GM18505 (cell line): ENCODE results near the gene MIF4GD.
"Not testable (repeated sequence)": the region's sequence is repeated elsewhere in the genome, so short reads cannot be mapped to it uniquely, and the experiment has no call there.

Experiments
- ATAC-seq: cut with Tn5 transposase; IDR thresholded peaks from one replicate; pipeline ENCODE4 v1.9.1; 2021; ENCODE audit not compliant: unreplicated experiment
- POLR2A ChIP-seq: IDR thresholded peaks from 4 replicates; pipeline ENCODE4 v1.6.1; 2011; ENCODE audit warnings: borderline replicate concordance; ENCODE audit not compliant: insufficient read depth, insufficient read length; ENCODE audit errors: extremely low read depth

Gene MIF4GD

DNA sequence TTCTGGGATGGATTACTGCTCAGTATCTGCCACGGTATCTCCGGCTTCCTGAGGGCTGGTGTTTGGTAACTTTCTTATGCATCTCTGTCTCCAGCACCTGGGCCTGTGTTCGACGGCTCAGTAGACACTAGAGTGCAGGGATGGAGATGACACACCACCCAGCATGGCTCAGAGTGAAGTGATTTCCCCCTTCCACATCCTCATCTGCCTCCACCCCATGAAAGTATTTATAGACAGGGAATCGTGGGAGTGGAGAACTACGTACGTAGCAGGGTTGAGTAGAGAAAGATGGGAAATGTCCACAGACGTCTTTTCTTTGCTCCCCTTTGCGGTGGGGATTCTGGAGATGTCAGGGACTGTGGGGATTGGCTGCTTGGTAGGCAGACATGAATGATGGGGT lies 30.0 kb upstream of the MIF4GD start:
- ATAC-seq: no peak
- TF ChIP-seq POLR2A: no peak

DNA sequence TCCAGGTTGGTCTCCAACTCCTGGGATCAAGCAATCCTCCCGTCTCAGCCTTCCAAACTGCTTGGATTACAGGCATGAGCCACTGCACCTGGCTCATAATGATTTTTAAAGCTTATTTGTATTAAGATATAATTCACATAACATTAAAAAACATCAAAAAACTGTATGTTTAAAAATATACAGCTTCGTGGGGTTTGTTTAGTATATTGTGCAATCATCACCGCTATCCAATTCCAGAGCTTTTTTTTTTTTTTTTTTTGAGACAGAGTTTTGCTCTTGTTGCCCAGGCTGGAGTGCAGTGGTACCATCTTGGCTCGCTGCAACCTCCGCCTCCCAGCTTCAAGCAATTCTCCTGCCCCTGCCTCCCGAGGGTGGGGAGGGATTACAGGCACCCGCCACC lies 29.2 kb upstream of the MIF4GD start:
- no peak for ATAC-seq
- no peak for TF ChIP-seq POLR2A

DNA sequence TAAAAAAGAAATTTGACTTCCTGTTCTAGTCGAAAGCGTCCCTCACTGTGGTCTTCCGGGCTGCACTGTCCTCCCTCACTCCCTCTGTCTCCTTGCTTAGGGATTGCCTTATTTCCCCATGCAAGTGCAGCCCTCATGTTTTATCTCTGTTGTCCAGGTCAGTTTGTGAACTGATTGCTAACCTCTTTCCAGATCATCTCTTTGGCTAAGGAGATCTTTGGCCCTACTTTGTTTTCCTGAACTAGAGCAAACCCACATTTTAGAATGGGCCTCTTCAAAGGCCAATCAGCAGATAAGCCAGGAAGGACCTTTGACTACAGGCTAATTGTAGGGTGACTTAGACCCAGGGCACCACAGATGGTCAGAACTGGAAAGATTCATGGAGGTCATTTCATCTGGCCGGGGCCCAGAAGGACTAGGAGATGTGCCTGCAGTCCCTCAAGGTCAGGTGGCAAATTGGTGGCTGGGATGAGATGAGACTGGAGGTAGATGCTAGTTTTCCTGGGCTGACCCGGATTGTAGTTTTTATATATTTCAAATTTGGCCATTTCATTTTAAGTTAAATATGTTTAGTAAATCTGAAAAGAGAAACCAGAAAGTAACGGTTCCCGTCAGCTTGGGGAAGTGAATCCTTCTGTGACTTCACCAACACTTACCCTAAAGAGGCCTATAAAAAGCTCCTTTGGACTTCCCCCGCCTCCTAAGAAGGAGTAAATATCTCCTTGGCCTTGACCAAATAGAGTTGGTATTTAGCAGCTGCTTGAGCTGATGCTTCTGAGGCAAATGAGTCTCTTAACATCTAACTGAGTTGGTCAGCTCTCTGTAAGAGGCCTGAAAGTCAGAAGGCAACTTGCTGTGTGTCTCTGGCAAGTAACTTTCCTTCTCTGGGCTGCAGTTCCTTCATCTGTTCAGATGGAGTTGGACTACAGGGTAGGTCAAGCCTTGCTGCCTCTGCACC lies 24.4 kb upstream of the MIF4GD start:
- ATAC-seq: peak; percentile 49
- peak; percentile 76 for TF ChIP-seq POLR2A

DNA sequence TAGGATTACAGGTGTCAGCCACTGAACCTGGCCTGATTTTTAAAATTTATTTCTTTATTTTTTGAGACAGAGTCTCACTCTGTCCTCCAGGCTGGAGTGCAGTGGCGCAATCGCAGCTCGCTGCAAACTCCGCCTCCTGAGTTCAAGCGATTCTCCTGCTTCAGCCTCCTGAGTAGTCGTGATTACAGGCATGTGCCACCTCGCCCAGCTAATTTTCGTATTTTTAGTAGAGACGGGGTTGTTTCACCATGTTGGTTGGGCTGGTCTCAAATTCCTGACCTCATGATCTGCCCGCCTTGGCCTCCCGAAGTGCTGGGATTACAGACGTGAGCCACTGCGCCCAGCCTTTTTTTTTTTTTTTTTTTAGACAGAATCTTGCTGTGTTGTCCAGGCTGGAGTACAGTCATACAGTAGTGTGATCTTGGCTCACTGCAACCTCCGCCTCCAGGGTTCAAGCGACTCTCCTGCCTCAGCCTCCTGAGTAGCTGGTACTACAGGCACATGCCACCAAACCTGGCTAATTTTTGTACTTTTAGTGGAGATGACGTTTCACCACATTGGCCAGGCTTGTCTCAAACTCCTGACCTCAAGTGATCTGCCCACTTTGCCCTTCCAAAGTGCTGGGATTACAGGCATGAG lies 21.9 kb upstream of the MIF4GD start:
- ATAC-seq: not testable (repeated sequence)

DNA sequence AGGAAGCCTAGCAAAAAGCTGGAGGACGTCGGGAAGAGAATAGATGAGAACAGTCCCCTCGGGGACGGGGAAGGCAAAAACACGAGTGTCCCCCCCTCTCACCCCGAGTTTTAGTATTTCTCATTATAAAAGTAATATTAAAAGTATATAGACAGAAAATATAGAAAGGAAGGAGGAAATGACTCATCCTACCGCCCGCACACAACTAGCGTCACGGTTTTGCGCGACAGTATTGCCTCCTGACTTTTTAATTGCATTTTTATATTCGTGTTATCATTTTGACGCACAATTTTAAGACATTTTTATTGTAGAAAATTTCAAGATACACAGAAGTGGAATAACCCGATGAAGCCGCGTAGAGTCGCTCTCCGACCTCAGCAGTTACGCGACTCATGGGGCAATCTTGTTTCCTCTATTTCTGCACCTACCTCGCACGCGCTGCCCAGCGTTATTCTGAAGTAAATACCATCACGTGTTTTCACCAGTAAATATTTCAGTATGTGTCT lies 18.9 kb upstream of the MIF4GD start:
- ATAC-seq: peak; percentile 23
- no peak for TF ChIP-seq POLR2A

DNA sequence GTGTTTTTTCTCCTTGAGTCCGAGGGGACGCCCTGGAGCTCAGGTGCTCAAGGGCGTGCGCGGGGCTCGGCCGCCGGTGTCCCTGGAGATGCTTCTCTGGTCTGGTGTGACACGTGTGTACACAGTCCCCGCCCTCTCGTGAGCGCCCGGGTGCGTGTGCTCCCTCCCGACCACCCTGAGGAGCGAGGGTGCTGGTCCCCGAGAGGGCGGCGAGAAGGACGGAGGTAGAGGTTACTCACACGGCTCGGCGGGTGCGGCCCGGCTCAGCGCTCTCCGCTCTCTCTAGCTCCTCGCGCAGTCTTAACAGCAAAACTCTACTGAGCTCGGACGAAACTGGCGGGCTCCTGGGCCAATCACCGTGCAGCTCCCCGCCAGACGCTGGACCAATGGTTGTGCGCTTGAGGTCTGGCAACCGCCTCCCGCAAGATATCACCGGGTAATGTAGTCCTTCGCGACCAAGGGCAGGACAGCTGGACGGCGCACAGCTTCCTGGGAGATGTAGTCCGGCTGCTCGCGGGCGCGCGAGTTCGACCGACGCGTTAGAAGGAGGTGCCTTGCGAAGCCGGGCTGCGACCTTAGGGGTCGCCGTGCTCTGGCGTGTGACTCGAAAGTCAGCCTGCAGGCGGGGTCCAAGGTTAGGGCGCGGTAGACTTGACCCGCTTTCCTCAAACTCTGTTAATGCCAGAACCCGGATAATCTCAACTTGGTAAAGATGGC lies 18.2 kb upstream of the MIF4GD start, which contains the start of gene SLC25A19:
TSS of gene SLC25A19 (minus strand) at position 319 of the 717 bp plus-strand sequence. CDS start 2,669 bp downstream, outside the sequence.
- ATAC-seq: peak; percentile 88
- peak; percentile 88 for TF ChIP-seq POLR2A

DNA sequence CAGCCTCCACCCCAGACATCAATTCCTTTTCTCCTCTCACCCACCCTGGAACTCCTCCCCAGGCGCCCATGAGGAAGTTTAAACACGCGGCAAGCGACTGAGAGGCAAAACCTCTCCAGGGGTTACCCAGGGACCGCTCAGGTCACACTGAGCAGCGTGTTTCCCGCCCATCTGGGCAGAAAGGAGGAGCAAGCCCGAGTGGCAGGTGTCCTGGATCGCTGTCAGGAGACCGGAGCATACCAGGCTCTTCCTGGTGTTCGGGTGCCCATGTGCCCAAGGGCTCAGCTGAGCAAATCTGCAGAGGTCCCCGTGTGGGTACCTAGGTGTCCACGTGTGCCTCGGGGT lies 17.7 kb upstream of the MIF4GD start:
- ATAC-seq: peak; percentile 2
- no peak for TF ChIP-seq POLR2A

DNA sequence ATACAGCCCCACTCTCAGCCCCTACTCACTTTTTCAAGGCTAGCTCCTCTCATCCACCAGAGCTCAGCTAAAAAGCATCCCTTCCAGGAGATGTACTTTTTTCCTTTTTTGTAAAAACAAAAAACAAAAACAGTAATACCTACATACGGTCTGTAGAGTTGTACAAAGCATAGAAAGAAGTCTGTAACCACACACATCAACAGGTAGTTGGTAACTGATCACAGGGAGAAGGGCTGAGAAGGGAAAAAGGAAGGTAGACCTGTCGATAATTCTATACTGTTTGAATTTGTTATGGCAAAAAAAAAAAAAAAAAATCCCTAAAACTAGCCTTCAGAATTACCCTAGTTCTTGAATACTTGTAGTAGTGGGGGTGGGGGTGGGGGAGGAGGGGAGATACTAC lies 17.3 kb upstream of the MIF4GD start:
- no peak for ATAC-seq
- TF ChIP-seq POLR2A: no peak

DNA sequence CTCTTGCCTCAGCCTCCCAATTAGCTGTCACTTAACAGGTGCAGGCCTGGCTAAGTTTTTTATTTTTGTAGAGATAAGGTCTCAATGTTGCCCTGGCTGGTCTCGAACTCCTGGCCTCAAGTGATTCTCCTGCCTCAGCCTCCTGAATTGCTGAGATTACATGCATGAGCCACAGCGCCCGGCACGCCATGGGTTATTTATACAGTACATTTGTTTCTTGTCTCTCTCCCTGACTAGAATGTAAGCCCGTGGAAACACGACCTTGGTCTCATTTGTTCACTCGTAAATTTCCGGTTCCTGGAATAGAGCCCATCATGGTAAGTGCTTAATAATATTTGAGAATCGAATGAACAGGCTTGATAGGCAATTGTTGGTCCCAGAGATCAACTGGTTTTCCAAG lies 16.2 kb upstream of the MIF4GD start:
- no peak for TF ChIP-seq POLR2A
- ATAC-seq: no peak

DNA sequence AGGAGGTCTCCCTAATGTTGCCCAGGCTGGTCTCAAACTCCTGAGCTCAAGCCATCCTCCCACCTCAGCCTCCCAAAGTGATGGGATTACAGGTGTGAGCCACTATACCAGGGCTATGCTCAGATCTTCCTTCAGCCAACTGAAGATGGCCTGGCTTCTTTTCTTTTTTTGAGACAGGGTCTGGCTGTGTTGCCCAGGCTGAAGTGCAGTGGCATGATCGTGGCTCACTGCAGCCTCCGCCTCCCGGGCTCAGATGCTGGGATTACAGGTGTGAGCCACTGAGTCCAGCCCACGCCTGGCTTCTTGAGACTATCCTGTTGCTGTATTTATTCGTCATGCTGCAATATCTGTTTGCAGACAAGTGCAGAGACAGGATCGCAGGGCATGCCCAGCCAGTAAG lies 14.1 kb upstream of the MIF4GD start:
- TF ChIP-seq POLR2A: no peak
- ATAC-seq: no peak

DNA sequence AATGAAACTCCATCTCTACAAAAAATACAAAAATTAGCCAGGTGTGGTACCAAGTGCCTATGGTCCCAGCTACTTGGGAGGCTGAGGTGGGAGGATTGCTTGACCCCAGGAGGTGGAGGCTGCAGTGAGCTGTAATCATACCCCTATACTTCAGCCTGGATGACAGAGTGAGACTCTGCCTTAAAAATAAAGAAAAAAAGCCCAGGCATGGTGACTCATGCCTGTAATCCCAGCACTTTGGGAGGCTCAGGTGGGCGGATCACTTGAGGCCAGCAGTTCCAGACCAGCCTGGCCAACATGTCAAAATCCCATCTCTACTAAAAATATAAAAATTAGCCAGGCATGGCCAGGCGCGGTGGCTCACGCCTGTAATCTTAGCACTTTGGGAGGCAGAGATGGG lies 9.2 kb upstream of the MIF4GD start:
- ATAC-seq: not testable (repeated sequence)

DNA sequence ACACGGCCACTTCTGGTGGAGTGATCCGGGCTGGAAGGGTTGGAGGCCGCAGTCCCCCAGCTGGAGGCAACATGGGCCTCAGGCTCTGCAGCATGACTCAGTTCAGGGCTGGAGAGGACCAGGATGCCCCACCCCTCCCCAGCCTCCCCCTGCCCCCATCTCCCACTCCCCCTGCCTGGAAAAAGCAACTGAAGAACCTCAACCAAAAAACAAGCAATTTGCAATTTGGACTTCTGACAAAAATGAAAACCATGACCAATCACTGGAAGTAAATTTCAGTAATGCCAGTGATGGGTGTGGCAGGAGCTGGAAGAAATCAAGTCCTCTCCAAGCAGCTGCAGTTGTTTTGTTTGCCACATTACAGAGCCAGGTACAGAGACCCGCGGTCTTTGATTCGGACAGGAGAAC lies 6.6 kb upstream of the MIF4GD start:
- no peak for TF ChIP-seq POLR2A
- ATAC-seq: no peak

DNA sequence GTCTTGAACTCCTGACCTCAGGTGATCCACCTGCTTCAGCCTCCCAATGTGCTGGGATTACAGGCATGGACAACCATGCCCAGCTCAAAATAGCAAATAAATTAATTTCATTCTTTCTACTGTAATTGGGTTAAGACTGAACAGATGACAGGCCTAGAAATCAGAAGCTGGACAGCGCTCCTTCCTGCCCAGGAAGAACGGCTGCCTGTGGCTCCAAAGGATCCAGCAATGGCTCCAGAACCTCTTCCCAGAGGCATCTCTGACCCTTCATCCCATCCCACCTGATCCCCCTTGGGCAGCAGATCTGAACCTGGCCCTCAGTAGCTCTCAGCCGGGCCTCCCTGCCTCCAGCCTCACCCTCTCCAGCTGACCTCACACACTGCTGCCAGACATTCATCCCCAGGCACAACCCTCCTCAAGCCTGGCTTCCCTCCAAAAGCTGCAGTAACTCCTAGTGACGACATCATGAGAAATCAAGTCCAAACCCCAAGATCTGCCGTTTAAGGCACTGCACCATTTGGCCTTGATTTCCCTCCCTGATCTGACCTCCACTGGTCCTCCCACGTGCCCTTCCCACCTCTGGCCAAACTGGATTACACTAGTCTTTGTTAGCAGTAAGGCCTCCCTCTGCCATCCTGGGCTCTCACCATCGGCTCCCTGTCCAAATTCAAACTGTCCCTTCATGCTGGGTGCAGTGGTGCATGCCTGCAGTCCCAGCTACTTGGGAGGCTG lies 3.1 kb upstream of the MIF4GD start:
- ATAC-seq: no peak
- TF ChIP-seq POLR2A: no peak
